ENCODE measurements around the gene SCNN1G. TPM values are rescaled to one million over a fixed set of nuclear protein-coding genes. Genes with fewer than 3 reads are reported as not detected.
"Not testable (repeated sequence)": the region's sequence is repeated elsewhere in the genome, so short reads cannot be mapped to it uniquely, and the experiment has no call there.

The SCNN1G gene
- total RNA-seq, 3 donors from 2014 or later (not counting 1 experiment from before 2014, with no cell fraction given) = not detected

GRCh38 chr16:23141500-23141899 lies 41.0 kb upstream of the SCNN1G start:
- Mint-ChIP-seq H3K27ac (no peak overlapping the region), H3K4me3 (no peak overlapping the region), H3K9me3 (peaks cover 0 to 4% of the 10 kb centered on the region in 2 donors), H3K4me1 (no peaks in the 10 kb centered on the region), H3K27me3 (ENCODE audit: low read depth in 2 of 2) (no peaks in the 10 kb centered on the region), H3K36me3 (no peaks in the 10 kb centered on the region)
- Histone ChIP-seq H3K27ac (ENCODE audit: low read length) (no peak overlapping the region), H3K4me3 (ENCODE audit: low read length) (no peak overlapping the region), H3K4me1 (ENCODE audit: control insufficient read depth, insufficient read depth, low read length) (no peaks in the 10 kb centered on the region), H3K9me3 (ENCODE audit: control insufficient read depth, insufficient read depth, low read length) (peaks cover 11% of the 10 kb centered on the region), H3K27me3 (ENCODE audit: control insufficient read depth, insufficient read depth, low read length) (no peaks in the 10 kb centered on the region), H3K36me3 (ENCODE audit: control insufficient read depth, insufficient read depth, low read length) (no peaks in the 10 kb centered on the region)
- DNase-seq = no peak
- intact Hi-C loops (cut with micrococcal nuclease) = no loop called here
- WGBS (ENCODE audit: insufficient coverage) = 100% methylated on average over 5 of the region's 6 CpGs
- TF ChIP-seq, protein P1, sequence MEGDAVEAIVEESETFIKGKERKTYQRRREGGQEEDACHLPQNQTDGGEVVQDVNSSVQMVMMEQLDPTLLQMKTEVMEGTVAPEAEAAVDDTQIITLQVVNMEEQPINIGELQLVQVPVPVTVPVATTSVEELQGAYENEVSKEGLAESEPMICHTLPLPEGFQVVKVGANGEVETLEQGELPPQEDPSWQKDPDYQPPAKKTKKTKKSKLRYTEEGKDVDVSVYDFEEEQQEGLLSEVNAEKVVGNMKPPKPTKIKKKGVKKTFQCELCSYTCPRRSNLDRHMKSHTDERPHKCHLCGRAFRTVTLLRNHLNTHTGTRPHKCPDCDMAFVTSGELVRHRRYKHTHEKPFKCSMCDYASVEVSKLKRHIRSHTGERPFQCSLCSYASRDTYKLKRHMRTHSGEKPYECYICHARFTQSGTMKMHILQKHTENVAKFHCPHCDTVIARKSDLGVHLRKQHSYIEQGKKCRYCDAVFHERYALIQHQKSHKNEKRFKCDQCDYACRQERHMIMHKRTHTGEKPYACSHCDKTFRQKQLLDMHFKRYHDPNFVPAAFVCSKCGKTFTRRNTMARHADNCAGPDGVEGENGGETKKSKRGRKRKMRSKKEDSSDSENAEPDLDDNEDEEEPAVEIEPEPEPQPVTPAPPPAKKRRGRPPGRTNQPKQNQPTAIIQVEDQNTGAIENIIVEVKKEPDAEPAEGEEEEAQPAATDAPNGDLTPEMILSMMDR (IDR thresholded peaks at IDR 0.05) = no peak
- ATAC-seq = no peak

DNA sequence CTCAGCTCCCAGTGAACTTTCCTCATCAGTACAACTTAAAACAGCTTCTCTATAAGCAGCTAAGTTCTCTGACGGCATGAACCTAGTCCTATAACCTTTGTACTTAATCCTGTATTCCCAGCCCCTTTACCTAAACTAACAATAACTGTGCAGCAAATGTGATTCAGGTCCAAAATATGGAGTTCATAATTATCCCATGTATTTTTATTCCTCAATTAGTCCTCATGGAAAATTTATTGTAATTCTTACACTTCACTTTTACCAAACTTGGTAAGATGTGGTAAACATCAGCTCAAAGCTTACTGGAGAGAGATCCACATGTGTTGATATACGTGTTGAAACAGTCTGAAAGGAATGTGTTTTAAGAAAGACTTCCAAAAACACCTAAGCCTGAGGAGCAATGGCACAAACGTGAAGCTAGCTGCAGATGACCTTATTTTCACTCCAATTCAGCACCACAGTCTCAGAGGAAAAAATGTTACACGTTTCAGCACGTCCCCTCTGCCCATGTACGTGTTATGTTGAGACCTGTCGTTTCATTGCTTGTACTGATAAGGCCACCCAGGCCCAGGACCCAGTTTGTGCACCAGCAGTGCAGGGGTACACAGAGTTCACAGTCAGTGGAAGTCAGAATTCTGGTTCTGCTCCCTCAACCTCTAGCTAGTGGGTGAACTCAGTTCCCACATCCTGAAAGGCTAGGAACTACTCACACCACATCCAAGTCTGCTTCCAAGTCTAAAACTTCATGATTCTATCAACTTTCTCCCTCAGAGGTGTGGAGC lies 40.4 kb upstream of the SCNN1G start:
- Histone ChIP-seq H3K4me3 (ENCODE audit: low read length) (no peak overlapping the region), H3K27ac (ENCODE audit: low read length) (no peak overlapping the region), H3K27me3 (ENCODE audit: control insufficient read depth, insufficient read depth, low read length) (no peaks in the 10 kb centered on the region), H3K4me1 (ENCODE audit: control insufficient read depth, insufficient read depth, low read length) (no peaks in the 10 kb centered on the region), H3K9me3 (ENCODE audit: control insufficient read depth, insufficient read depth, low read length) (peaks cover 8% of the 10 kb centered on the region), H3K36me3 (ENCODE audit: control insufficient read depth, insufficient read depth, low read length) (no peaks in the 10 kb centered on the region)
- ATAC-seq (no peak), DNase-seq (no peak)
- Mint-ChIP-seq H3K27ac (no peak overlapping the region), H3K9me3 (peaks cover 0 to 4% of the 10 kb centered on the region in 2 donors), H3K4me1 (no peaks in the 10 kb centered on the region), H3K4me3 (no peak overlapping the region), H3K27me3 (ENCODE audit: low read depth in 2 of 2) (no peaks in the 10 kb centered on the region), H3K36me3 (no peaks in the 10 kb centered on the region)
- intact Hi-C loops (cut with micrococcal nuclease) = no loop called here
- TF ChIP-seq, protein P1 (IDR thresholded peaks at IDR 0.05) = no peak
- 85% methylated on average over 7 of the region's 7 CpGs for WGBS (ENCODE audit: insufficient coverage)

DNA sequence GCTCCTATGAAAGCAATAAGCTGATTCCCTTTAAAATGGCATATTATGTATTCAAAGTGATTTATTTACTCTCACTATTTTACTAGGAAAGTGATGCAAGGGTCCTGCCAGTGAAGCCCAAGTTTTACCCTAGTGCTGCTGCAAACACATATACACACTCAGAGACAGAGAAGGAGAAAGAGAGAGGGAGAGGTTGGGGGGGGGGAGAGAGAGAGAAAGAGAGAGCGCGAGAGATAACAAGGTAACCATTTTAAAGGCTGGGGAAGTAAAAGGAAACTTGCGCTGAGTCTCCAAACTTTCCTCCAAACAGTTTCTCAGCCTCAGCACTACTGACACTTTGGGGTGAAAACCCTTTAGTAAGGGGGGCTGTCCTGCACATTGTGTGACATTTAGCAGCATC lies 39.2 kb upstream of the SCNN1G start:
- H3K27me3 Mint-ChIP-seq (ENCODE audit: low read depth in 2 of 2) = no peaks in the 10 kb centered on the region
- Histone ChIP-seq H3K27me3 (ENCODE audit: control insufficient read depth, insufficient read depth, low read length) (no peaks in the 10 kb centered on the region), H3K9me3 (ENCODE audit: control insufficient read depth, insufficient read depth, low read length) (peaks cover 5% of the 10 kb centered on the region), H3K4me3 (ENCODE audit: low read length) (no peak overlapping the region), H3K27ac (ENCODE audit: low read length) (no peak overlapping the region), H3K4me1 (ENCODE audit: control insufficient read depth, insufficient read depth, low read length) (peaks cover 4% of the 10 kb centered on the region), H3K36me3 (ENCODE audit: control insufficient read depth, insufficient read depth, low read length) (no peaks in the 10 kb centered on the region)
- H3K4me3 Mint-ChIP-seq = no peak overlapping the region
- no peak for DNase-seq
- no peak for ATAC-seq
- H3K27ac Mint-ChIP-seq = no peak overlapping the region
- intact Hi-C loops (cut with micrococcal nuclease) = no loop called here
- TF ChIP-seq, protein P1 (IDR thresholded peaks at IDR 0.05) = no peak
- peaks cover 5 to 7% of the 10 kb centered on the region in 2 donors for H3K4me1 Mint-ChIP-seq
- H3K36me3 Mint-ChIP-seq = no peaks in the 10 kb centered on the region
- no CpG with 5 or more reads among the region's 3 CpGs for WGBS (ENCODE audit: insufficient coverage)
- no peaks in the 10 kb centered on the region for H3K9me3 Mint-ChIP-seq

GRCh38 chr16:23144393-23144792 lies 38.2 kb upstream of the SCNN1G start:
- H3K36me3 Mint-ChIP-seq; H3K36me3 ChIP-seq (ENCODE audit: control insufficient read depth, insufficient read depth, low read length); H3K4me3 ChIP-seq (ENCODE audit: low read length); H3K27ac Mint-ChIP-seq; H3K4me3 Mint-ChIP-seq; ATAC-seq; H3K27me3 ChIP-seq (ENCODE audit: control insufficient read depth, insufficient read depth, low read length); intact Hi-C loops (cut with micrococcal nuclease); DNase-seq; H3K27me3 Mint-ChIP-seq (ENCODE audit: low read depth in 2 of 2); H3K27ac ChIP-seq (ENCODE audit: low read length); H3K4me1 Mint-ChIP-seq; H3K9me3 Mint-ChIP-seq; H3K9me3 ChIP-seq (ENCODE audit: control insufficient read depth, insufficient read depth, low read length); H3K4me1 ChIP-seq (ENCODE audit: control insufficient read depth, insufficient read depth, low read length): not testable (repeated sequence)
- over 99% methylated on average over 9 of the region's 9 CpGs for WGBS (ENCODE audit: insufficient coverage)
